Measurements from ENCODE around the gene CDCA5. TPM values are rescaled to one million over a fixed set of nuclear protein-coding genes. Genes with fewer than 3 reads are reported as not detected.

CDCA5 gene
- polyA plus RNA-seq, 3 donors, result 0.20 to 0.28 TPM; not detected in 1

- Mint-ChIP-seq H3K27me3 (ENCODE audit: low read depth in 3 of 3) (peaks cover 0 to 3% (median 0%) of the 10 kb centered on the region in 3 donors), H3K4me1 (peaks cover 23% of the 10 kb centered on the region), H3K4me3 (no peak overlapping the region), H3K27ac (no peak overlapping the region), H3K36me3 (peaks cover 43 to 54% of the 10 kb centered on the region in 2 donors), H3K9me3 (peaks cover 0 to 2% (median 0%) of the 10 kb centered on the region in 7 donors)
- Histone ChIP-seq H3K27ac (ENCODE audit: low read depth in 1 of 2, low read length in 2 of 2) (no peak overlapping the region), H3K9me3 (replicated peaks in 1 of 2; ENCODE audit: control insufficient read depth in 1 of 2, insufficient read depth in 1 of 2, low read length in 2 of 2) (no peaks in the 10 kb centered on the region), H3K4me1 (ENCODE audit: control insufficient read depth in 1 of 2, insufficient read depth in 2 of 2, low read length in 2 of 2) (peaks cover 19 to 25% of the 10 kb centered on the region in 2 donors), H2AFZ (ENCODE audit: insufficient read depth, low read depth, low read length, poor library complexity, severe bottlenecking) (no peak overlapping the region), H3K36me3 (replicated peaks in 1 of 2; ENCODE audit: control insufficient read depth in 1 of 2, insufficient read depth in 2 of 2, low read length in 2 of 2) (peaks cover 33 to 48% of the 10 kb centered on the region in 2 donors), H4K20me1 (ENCODE audit: insufficient read depth, low read length) (no peaks in the 10 kb centered on the region), H3K9ac (ENCODE audit: insufficient read depth, low read length, poor library complexity, severe bottlenecking) (no peak overlapping the region), H3K4me3 (replicated peaks in 1 of 3; ENCODE audit: low read depth in 2 of 3, low read length in 3 of 3) (no peak overlapping the region), H3K4me2 (replicated peaks; ENCODE audit: extremely low read depth, low read length, poor library complexity, severe bottlenecking) (no peak overlapping the region), H3K79me2 (ENCODE audit: insufficient read depth, low read length) (peaks cover 28% of the 10 kb centered on the region), H3K27me3 (ENCODE audit: control insufficient read depth in 2 of 2, insufficient read depth in 2 of 2, low read length in 2 of 2) (no peaks in the 10 kb centered on the region)
- TF ChIP-seq, protein P1, sequence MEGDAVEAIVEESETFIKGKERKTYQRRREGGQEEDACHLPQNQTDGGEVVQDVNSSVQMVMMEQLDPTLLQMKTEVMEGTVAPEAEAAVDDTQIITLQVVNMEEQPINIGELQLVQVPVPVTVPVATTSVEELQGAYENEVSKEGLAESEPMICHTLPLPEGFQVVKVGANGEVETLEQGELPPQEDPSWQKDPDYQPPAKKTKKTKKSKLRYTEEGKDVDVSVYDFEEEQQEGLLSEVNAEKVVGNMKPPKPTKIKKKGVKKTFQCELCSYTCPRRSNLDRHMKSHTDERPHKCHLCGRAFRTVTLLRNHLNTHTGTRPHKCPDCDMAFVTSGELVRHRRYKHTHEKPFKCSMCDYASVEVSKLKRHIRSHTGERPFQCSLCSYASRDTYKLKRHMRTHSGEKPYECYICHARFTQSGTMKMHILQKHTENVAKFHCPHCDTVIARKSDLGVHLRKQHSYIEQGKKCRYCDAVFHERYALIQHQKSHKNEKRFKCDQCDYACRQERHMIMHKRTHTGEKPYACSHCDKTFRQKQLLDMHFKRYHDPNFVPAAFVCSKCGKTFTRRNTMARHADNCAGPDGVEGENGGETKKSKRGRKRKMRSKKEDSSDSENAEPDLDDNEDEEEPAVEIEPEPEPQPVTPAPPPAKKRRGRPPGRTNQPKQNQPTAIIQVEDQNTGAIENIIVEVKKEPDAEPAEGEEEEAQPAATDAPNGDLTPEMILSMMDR (IDR thresholded peaks at IDR 0.05), result no peak
- WGBS (ENCODE audit: insufficient coverage), result 95% methylated on average over 7 of the region's 15 CpGs
- no peak for DNase-seq
- intact Hi-C loops (cut with micrococcal nuclease), result loop anchor here in 1 of 2 donors (5.0 kb wide), 1 partner anchor 56 kb away; no protein-coding TSS in a partner anchor
Observed at GRCh38 chr11:65087827-65088226, 4.0 kb upstream of the CDCA5 start.

DNA sequence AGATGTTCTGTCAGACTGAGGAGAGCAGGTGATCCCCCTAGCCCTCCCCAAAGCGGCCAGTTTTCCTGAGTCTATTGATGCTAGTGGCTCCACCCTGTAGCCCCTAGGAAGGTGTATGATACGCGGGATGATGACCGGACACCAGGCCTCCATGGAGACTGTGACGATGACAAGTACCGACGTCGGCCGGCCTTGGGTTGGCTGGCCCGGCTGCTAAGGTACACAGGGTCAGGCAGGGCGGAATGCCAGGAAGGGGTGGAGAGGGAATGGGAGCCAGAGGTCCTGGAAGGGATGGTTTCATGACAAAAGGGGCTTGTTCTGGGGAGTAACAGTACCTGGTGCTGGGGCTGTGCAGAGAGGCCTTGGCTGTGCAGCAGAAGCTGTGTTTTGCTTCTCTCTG, 3.4 kb upstream of the CDCA5 start:
- Histone ChIP-seq H3K9ac (ENCODE audit: insufficient read depth, low read length, poor library complexity, severe bottlenecking) (no peak overlapping the region), H4K20me1 (ENCODE audit: insufficient read depth, low read length) (no peaks in the 10 kb centered on the region), H3K9me3 (replicated peaks in 1 of 2; ENCODE audit: control insufficient read depth in 1 of 2, insufficient read depth in 1 of 2, low read length in 2 of 2) (no peaks in the 10 kb centered on the region), H3K4me1 (ENCODE audit: control insufficient read depth in 1 of 2, insufficient read depth in 2 of 2, low read length in 2 of 2) (peaks cover 19 to 27% of the 10 kb centered on the region in 2 donors), H3K27me3 (ENCODE audit: control insufficient read depth in 2 of 2, insufficient read depth in 2 of 2, low read length in 2 of 2) (no peaks in the 10 kb centered on the region), H2AFZ (ENCODE audit: insufficient read depth, low read depth, low read length, poor library complexity, severe bottlenecking) (no peak overlapping the region), H3K36me3 (replicated peaks in 1 of 2; ENCODE audit: control insufficient read depth in 1 of 2, insufficient read depth in 2 of 2, low read length in 2 of 2) (peaks cover 33 to 48% of the 10 kb centered on the region in 2 donors), H3K27ac (ENCODE audit: low read depth in 1 of 2, low read length in 2 of 2) (no peak overlapping the region), H3K4me2 (replicated peaks; ENCODE audit: extremely low read depth, low read length, poor library complexity, severe bottlenecking) (no peak overlapping the region), H3K79me2 (ENCODE audit: insufficient read depth, low read length) (peaks cover 34% of the 10 kb centered on the region), H3K4me3 (replicated peaks in 1 of 3; ENCODE audit: low read depth in 2 of 3, low read length in 3 of 3) (no peak overlapping the region)
- DNase-seq, result no peak
- Mint-ChIP-seq H3K4me1 (peaks cover 27% of the 10 kb centered on the region), H3K36me3 (peaks cover 43 to 54% of the 10 kb centered on the region in 2 donors), H3K27me3 (ENCODE audit: low read depth in 3 of 3) (no peaks in the 10 kb centered on the region), H3K27ac (peak overlapping the region in 2 of 7 donors; percentile 41 to 81), H3K4me3 (no peak overlapping the region), H3K9me3 (peaks cover 0 to 2% (median 0%) of the 10 kb centered on the region in 7 donors)
- intact Hi-C loops (cut with micrococcal nuclease), result loop anchor here in 1 of 2 donors (5.0 kb wide), 1 partner anchor 55 kb away; no protein-coding TSS in a partner anchor
- TF ChIP-seq, protein P1 (IDR thresholded peaks at IDR 0.05), result no peak
- 98% methylated on average over 11 of the region's 11 CpGs for WGBS (ENCODE audit: insufficient coverage)

All from CD14-positive monocyte (primary cell).